ENCODE data around the gene ATAD3C.
"Not testable (repeated sequence)": the region's sequence is repeated elsewhere in the genome, so short reads cannot be mapped to it uniquely, and the experiment has no call there.

The ATAD3C gene

GRCh38 chr1:1511533-1512285 is 62.2 kb downstream of the ATAD3C start, which contains the start of gene ATAD3A:
ATAD3A (plus strand) TSS chr1:1512162; CDS start chr1:1512269, 107 bp downstream.
- peak; percentile 91 for DNase-seq

GRCh38 chr1:1512425-1512824 is 62.9 kb downstream of the ATAD3C start:
- DNase-seq = not testable (repeated sequence)

GRCh38 chr1:1513675-1514074 is 64.2 kb downstream of the ATAD3C start:
- DNase-seq = not testable (repeated sequence)

- not testable (repeated sequence) for DNase-seq
These were observed 64.9 kb downstream of the ATAD3C start for GRCh38 chr1:1514376-1514775.

- DNase-seq = not testable (repeated sequence)
These were observed 67.4 kb downstream of the ATAD3C start for GRCh38 chr1:1516923-1517322.

GRCh38 chr1:1517973-1518620 is 68.6 kb downstream of the ATAD3C start:
- DNase-seq = no peak

GRCh38 chr1:1518621-1519007 is 69.1 kb downstream of the ATAD3C start:
- not testable (repeated sequence) for DNase-seq

Data from effector CD8-positive, alpha-beta T cell (primary cell).